GM23248 (cell line): ENCODE measurements around the gene HDAC2. TPM values are rescaled to one million over a fixed set of nuclear protein-coding genes. Genes with fewer than 3 reads are reported as not detected.
"Not testable (repeated sequence)": the region's sequence is repeated elsewhere in the genome, so short reads cannot be mapped to it uniquely, and the experiment has no call there.

Experiments used
- DNase-seq: peaks from one replicate; pipeline ENCODE4 v3.0.0-alpha.2; 2015
- H2AFZ ChIP-seq: fragments of 200-600 bp; sonication (generic); 2 replicates; pipeline ENCODE4 v1.6.1; 2016; ENCODE audit warnings: antibody characterized with exemption
- H3F3A ChIP-seq: fragments of 200-600 bp; sonication (generic); 2 replicates; pipeline ENCODE4 v1.6.1; 2016; ENCODE audit warnings: mild to moderate bottlenecking, antibody characterized with exemption, mixed run types; ENCODE audit not compliant: insufficient read depth
- H3K27ac ChIP-seq: fragments of 200-600 bp; sonication (generic); 2 replicates; pipeline ENCODE4 v1.5.1; 2016; ENCODE audit warnings: mild to moderate bottlenecking
- H3K27me3 ChIP-seq: fragments of 200-600 bp; sonication (generic); replicated peaks from 2 replicates; pipeline ENCODE4 v1.6.1; 2016; ENCODE audit warnings: mild to moderate bottlenecking; ENCODE audit not compliant: insufficient read depth
- H3K36me3 ChIP-seq: fragments of 200-600 bp; sonication (generic); 2 replicates; pipeline ENCODE4 v1.6.1; 2016; ENCODE audit warnings: low read depth, mild to moderate bottlenecking
- H3K4me1 ChIP-seq: fragments of 200-600 bp; sonication (generic); 2 replicates; pipeline ENCODE4 v1.6.1; 2016; ENCODE audit warnings: mild to moderate bottlenecking; ENCODE audit not compliant: insufficient read depth
- H3K4me2 ChIP-seq: fragments of 200-600 bp; sonication (generic); one replicate; pipeline ENCODE4 v1.6.1; 2016; ENCODE audit warnings: mild to moderate bottlenecking; ENCODE audit not compliant: unreplicated experiment
- H3K4me3 ChIP-seq: fragments of 200-600 bp; sonication (generic); 2 replicates; pipeline ENCODE4 v1.5.1; 2016; ENCODE audit warnings: mild to moderate bottlenecking
- H3K79me2 ChIP-seq: fragments of 200-600 bp; sonication (generic); 2 replicates; pipeline ENCODE4 v1.6.1; 2016; ENCODE audit warnings: mild to moderate bottlenecking; ENCODE audit not compliant: insufficient read depth
- H3K9ac ChIP-seq: fragments of 200-600 bp; sonication (generic); 2 replicates; pipeline ENCODE4 v1.6.1; 2016; ENCODE audit warnings: mild to moderate bottlenecking
- H3K9me2 ChIP-seq: fragments of 200-600 bp; sonication (generic); 2 replicates; pipeline ENCODE4 v1.6.1; 2016; ENCODE audit warnings: mixed run types, mild to moderate bottlenecking, moderate library complexity; ENCODE audit not compliant: insufficient read depth
- H3K9me3 ChIP-seq: fragments of 200-600 bp; sonication (generic); one replicate; pipeline ENCODE4 v1.6.1; 2017; ENCODE audit warnings: low read depth
- H4K20me1 ChIP-seq: fragments of 200-600 bp; sonication (generic); 2 replicates; pipeline ENCODE4 v1.6.0; 2016; ENCODE audit not compliant: insufficient read depth
- EZH2 ChIP-seq: fragments of 200-600 bp; sonication (generic); IDR thresholded peaks from 2 replicates; pipeline ENCODE4 v1.6.1; 2018; ENCODE audit warnings: antibody characterized with exemption, mild to moderate bottlenecking; ENCODE audit not compliant: insufficient read depth, poor library complexity, severe bottlenecking
- EZH2phosphoT487 ChIP-seq: fragments of 200-600 bp; sonication (generic); IDR thresholded peaks from 2 replicates; pipeline ENCODE4 v1.6.1; 2018; ENCODE audit warnings: antibody characterized with exemption, moderate library complexity, mild to moderate bottlenecking, low read depth; ENCODE audit not compliant: insufficient read depth
- WGBS, 2 experiments: methylation state at CpG; one replicate each; pipeline ENCODE4 v1.1.6; 2015 to 2017; ENCODE audit warnings: low lambda C conversion rate in 2 of 2, low coverage in 1 of 2; ENCODE audit errors: missing lambda C conversion rate in 2 of 2; 5-methylcytosine and 5-hydroxymethylcytosine counted together
- in situ Hi-C: fragments of 300-500 bp; cut with MboI; formaldehyde crosslinking; loops from 2 replicates; pipeline ENCODE4 v1.15.0; 2020
- polyA plus RNA-seq: library from polyadenylated mRNA; unstranded; fragments of >200 nt; fragmentation: Nextera tagmentation; extraction: Ambion mirVana; gene quantifications from 2 replicates; pipeline ENCODE4 v1.2.1, GENCODE V29; 2016
- total RNA-seq: library from RNA; depleted of rRNA; stranded (reverse); fragments of >200 nt; shearing (Covaris generic); gene quantifications from 2 replicates; pipeline ENCODE4 v1.2.3, GENCODE V29; 2014; rRNA removed

Gene HDAC2
- total RNA-seq (29.4 and 47.7 TPM in 2 replicates), polyA plus RNA-seq (97.4 and 101 TPM in 2 replicates)

- Histone ChIP-seq H4K20me1 (peaks cover 21% of the 10 kb centered on the region; the same call in 1 of the 2 replicates), H3K4me2 (peak within 1 kb of the TSS; percentile 88), H3F3A (no peaks in the 10 kb centered on the region), H3K4me3 (peak within 1 kb of the TSS; percentile 95), H3K9ac (peak within 1 kb of the TSS; percentile 93), H3K36me3 (no peaks in the 10 kb centered on the region), H2AFZ (peak within 1 kb of the TSS; percentile 95), H3K27me3 (no peaks in the 10 kb centered on the region), H3K27ac (peak within 1 kb of the TSS; percentile 78), H3K4me1 (peaks cover 14% of the 10 kb centered on the region), H3K79me2 (peaks cover 50% of the 10 kb centered on the region), H3K9me2 (no peaks in the 10 kb centered on the region), H3K9me3 (no peaks in the 10 kb centered on the region)
- peak; percentile 85 for DNase-seq
- in situ Hi-C loops = no loop called here
- no peak for TF ChIP-seq EZH2
- TF ChIP-seq EZH2phosphoT487 = no peak
- 2% methylated on average over 67 to 82 of the region's 82 CpGs for WGBS, 2 experiments
Observed at GRCh38 chr6:113970805-113971676, at the start of gene HDAC2. Gene HDAC2 (minus strand): TSS chr6:113971148. CDS start chr6:113970908, 240 bp downstream.

- Histone ChIP-seq H3K4me1 (0 out of 2 replicates have a peak, but pooled peaks cover 4% of the 10 kb centered on the region), H3K36me3 (no peaks in the 10 kb centered on the region), H2AFZ (no peak overlapping the region), H3F3A (no peaks in the 10 kb centered on the region), H3K9me2 (no peaks in the 10 kb centered on the region), H3K4me2 (no peak overlapping the region), H3K27me3 (no peaks in the 10 kb centered on the region), H4K20me1 (no peaks in the 10 kb centered on the region), H3K9ac (no peak overlapping the region), H3K9me3 (no peaks in the 10 kb centered on the region), H3K27ac (no peak overlapping the region), H3K79me2 (no peaks in the 10 kb centered on the region), H3K4me3 (no peak overlapping the region)
- TF ChIP-seq EZH2phosphoT487 = no peak
- TF ChIP-seq EZH2 = no peak
- WGBS, 2 experiments = 82 to 84% methylated on average over 14 to 15 of the region's 15 CpGs
- DNase-seq = no peak
- in situ Hi-C loops = no loop called here
Observed at GRCh38 chr6:114020196-114020595, 49.2 kb upstream of the HDAC2 start.

- H3F3A ChIP-seq, H3K4me1 ChIP-seq, H3K79me2 ChIP-seq, H3K36me3 ChIP-seq, DNase-seq, H2AFZ ChIP-seq, H3K4me2 ChIP-seq, H3K9me3 ChIP-seq, H3K27me3 ChIP-seq, H3K27ac ChIP-seq, in situ Hi-C loops, H3K9me2 ChIP-seq, H3K9ac ChIP-seq, H3K4me3 ChIP-seq, H4K20me1 ChIP-seq: not testable (repeated sequence)
- 89 to 92% methylated on average over 6 of the region's 6 CpGs for WGBS, 2 experiments
Observed at GRCh38 chr6:114017146-114017545, 46.2 kb upstream of the HDAC2 start.

GRCh38 chr6:114014106-114014505 lies 43.2 kb upstream of the HDAC2 start:
- peak; percentile 45 for DNase-seq
- H3F3A ChIP-seq, H4K20me1 ChIP-seq, H3K27me3 ChIP-seq, H3K9ac ChIP-seq, H3K4me2 ChIP-seq, H3K4me1 ChIP-seq, H3K79me2 ChIP-seq, H3K36me3 ChIP-seq, H3K27ac ChIP-seq, in situ Hi-C loops, H3K9me3 ChIP-seq, H3K4me3 ChIP-seq, H3K9me2 ChIP-seq: not testable (repeated sequence)
- peak overlapping the region; percentile 46; the same call in 1 of the 2 replicates for H2AFZ ChIP-seq
- 31 to 33% methylated on average over 2 of the region's 2 CpGs for WGBS, 2 experiments

GRCh38 chr6:114011486-114011885 lies 40.5 kb upstream of the HDAC2 start:
- H3K4me3 ChIP-seq, H3K79me2 ChIP-seq, H3K4me2 ChIP-seq, H3K27ac ChIP-seq, H3K27me3 ChIP-seq, H3K4me1 ChIP-seq, H3K9me2 ChIP-seq, H3K9ac ChIP-seq, H2AFZ ChIP-seq, H3K36me3 ChIP-seq, in situ Hi-C loops, DNase-seq, H4K20me1 ChIP-seq, H3K9me3 ChIP-seq, H3F3A ChIP-seq: not testable (repeated sequence)
- 73 to 76% methylated on average over 7 of the region's 7 CpGs for WGBS, 2 experiments
